Prostate gland (tissue), 2 donors: Measurements from ENCODE around the gene B9D1.

ENCODE experiments used
- POLR2AphosphoS5 ChIP-seq: sonication (generic); formaldehyde crosslinking; IDR thresholded peaks from one replicate; pipeline ENCODE4 v1.6.1; 2017; ENCODE audit warnings: antibody characterized with exemption
- TF ChIP-seq, protein P1 (sequence below), 4 experiments: fragments of 200-600 bp in 2 of 4; fragments of 450-650 bp in 2 of 4; sonication (generic) in 2 of 4; IDR thresholded peaks; 1 replicate in 3 of 4; 2 replicates in 1 of 4; pipeline ENCODE4 v1.5.1; 2016 to 2019; ENCODE audit warnings: antibody characterized with exemption in 4 of 4, mild to moderate bottlenecking in 2 of 4, moderate library complexity in 2 of 4

DNA sequence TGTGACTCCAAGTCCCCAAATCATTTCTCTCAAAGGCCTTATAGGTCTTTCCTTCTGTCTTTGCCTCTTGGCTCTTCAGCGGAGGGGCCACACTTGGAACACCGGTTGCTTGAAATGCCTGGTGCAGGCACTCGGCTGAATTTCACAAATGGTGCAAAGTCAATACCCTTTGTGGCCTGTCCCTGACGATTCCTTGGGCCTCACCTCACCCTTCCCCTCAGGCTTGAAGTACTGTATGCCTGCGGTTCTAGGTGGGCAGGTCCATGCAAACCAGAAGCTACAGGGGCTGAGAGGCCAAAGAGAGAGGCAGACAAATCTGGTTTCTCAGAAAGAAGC, 4.1 kb upstream of the B9D1 start:
- TF ChIP-seq POLR2AphosphoS5 = no peak
- TF ChIP-seq, protein P1, sequence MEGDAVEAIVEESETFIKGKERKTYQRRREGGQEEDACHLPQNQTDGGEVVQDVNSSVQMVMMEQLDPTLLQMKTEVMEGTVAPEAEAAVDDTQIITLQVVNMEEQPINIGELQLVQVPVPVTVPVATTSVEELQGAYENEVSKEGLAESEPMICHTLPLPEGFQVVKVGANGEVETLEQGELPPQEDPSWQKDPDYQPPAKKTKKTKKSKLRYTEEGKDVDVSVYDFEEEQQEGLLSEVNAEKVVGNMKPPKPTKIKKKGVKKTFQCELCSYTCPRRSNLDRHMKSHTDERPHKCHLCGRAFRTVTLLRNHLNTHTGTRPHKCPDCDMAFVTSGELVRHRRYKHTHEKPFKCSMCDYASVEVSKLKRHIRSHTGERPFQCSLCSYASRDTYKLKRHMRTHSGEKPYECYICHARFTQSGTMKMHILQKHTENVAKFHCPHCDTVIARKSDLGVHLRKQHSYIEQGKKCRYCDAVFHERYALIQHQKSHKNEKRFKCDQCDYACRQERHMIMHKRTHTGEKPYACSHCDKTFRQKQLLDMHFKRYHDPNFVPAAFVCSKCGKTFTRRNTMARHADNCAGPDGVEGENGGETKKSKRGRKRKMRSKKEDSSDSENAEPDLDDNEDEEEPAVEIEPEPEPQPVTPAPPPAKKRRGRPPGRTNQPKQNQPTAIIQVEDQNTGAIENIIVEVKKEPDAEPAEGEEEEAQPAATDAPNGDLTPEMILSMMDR (IDR thresholded peaks at IDR 0.05) = no peak
